Right hindlimb (tissue), 1 donor: ENCODE measurements around the gene SLC17A1.
"Not testable (repeated sequence)": the region's sequence is repeated elsewhere in the genome, so short reads cannot be mapped to it uniquely, and the experiment has no call there.

Experiments
- DNase-seq: peaks from one replicate; pipeline ENCODE4 v3.0.0-alpha.2; 2018

The SLC17A1 gene

GRCh38 chr6:25756382-25757363 lies 75.2 kb downstream of the SLC17A1 start:
- DNase-seq, result no peak

GRCh38 chr6:25755483-25755882 lies 76.4 kb downstream of the SLC17A1 start:
- no peak for DNase-seq

- DNase-seq, result no peak
Observed at GRCh38 chr6:25754535-25754934, 77.3 kb downstream of the SLC17A1 start, which contains the start of gene SLC17A4. SLC17A4 (plus strand) TSS chr6:25754742; CDS start chr6:25761963, 7,221 bp downstream.

- DNase-seq, result no peak
Observed at GRCh38 chr6:25753079-25753478, 78.8 kb downstream of the SLC17A1 start.

- DNase-seq, result no peak
Observed at GRCh38 chr6:25750906-25751305, 80.9 kb downstream of the SLC17A1 start.

GRCh38 chr6:25749837-25750236 lies 82.0 kb downstream of the SLC17A1 start:
- DNase-seq, result no peak

- not testable (repeated sequence) for DNase-seq
Observed at GRCh38 chr6:25748601-25749517, 83.0 kb downstream of the SLC17A1 start.

- no peak for DNase-seq
Observed at GRCh38 chr6:25748049-25748448, 83.8 kb downstream of the SLC17A1 start.

- no peak for DNase-seq
Observed at GRCh38 chr6:25747477-25747876, 84.4 kb downstream of the SLC17A1 start.

GRCh38 chr6:25746968-25747367 lies 84.9 kb downstream of the SLC17A1 start:
- no peak for DNase-seq

- DNase-seq, result no peak
Observed at GRCh38 chr6:25745836-25746235, 86.0 kb downstream of the SLC17A1 start.

- DNase-seq, result no peak
Observed at GRCh38 chr6:25743868-25744267, 88.0 kb downstream of the SLC17A1 start.

GRCh38 chr6:25735261-25735660 lies 96.6 kb downstream of the SLC17A1 start:
- no peak for DNase-seq
